Hindlimb muscle (tissue), 1 donor: Measurements from ENCODE around the gene EHBP1L1. TPM values are rescaled to one million over a fixed set of nuclear protein-coding genes. Genes with fewer than 3 reads are reported as not detected.
A peak's percentile ranks its signal among the peaks of the same experiment; 100 is the strongest.

Source experiments
- DNase-seq: peaks from one replicate; pipeline ENCODE4 v3.0.0-alpha.2; 2013
- polyA plus RNA-seq: library from polyadenylated mRNA; unstranded; fragments of 120-200 nt; gene quantifications from one replicate; pipeline ENCODE4 v1.2.1, GENCODE V29; 2013; ENCODE audit not compliant: insufficient read length

Gene EHBP1L1
- polyA plus RNA-seq, 1 donor = 391 TPM

DNA sequence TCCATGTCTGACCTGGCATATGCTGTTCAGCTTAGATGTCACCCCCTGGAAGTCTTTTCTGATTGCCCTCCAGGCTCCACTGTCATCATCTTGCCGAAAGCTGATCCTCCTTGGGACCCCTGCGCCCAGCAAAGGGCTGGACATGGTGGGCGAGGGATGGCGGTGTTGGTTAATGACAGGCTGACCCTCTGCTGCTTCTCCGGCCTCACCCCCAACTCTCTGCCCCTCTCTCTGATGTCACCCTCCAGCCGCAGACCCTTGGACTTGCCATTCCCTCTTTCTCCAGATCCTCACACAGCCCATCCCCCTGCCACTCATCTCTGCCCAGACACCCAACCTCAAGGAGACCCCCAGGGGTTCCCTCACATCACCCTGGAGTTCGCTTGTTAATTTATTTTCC lies 2.3 kb downstream of the EHBP1L1 start:
- no peak for DNase-seq

DNA sequence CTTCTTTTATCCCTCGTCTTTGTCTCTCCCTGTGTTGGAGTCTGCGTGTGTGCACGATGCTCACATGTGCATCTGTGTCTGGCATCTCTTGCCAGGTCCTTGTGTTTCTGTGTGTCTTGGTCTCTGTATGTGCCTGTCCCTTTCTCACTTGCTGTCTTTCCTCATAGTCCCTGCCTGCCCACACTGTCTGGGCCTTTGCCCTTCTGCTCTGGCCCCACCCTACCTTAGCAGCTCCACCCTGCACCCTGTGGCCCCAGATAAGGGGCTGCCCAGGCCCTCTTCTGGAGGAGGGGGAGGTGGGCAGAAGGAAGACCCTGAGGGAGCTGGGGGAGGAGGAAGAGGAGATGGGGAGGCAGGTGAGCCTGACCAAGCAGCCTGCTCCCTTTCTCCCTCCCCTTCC lies 2.8 kb downstream of the EHBP1L1 start:
- DNase-seq = no peak

DNA sequence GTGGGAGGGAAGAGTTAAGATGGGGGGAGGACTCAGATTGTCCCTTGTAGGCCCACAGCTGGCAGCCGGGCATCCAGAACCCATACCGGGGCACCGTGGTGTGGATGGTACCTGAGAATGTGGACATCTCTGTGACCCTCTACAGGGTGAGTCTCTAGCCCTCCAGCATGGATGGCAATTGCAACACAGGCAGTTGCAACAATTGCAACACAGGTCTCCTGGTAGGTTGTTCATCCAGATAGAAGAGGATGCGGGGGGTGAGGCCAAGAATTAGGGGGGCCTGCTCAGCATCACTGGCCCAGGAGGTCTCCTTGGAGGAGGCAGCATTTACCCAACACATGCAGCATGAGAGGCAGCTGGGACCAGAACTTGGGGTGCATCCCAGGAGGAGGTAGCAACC lies 3.4 kb downstream of the EHBP1L1 start:
- DNase-seq = no peak

DNA sequence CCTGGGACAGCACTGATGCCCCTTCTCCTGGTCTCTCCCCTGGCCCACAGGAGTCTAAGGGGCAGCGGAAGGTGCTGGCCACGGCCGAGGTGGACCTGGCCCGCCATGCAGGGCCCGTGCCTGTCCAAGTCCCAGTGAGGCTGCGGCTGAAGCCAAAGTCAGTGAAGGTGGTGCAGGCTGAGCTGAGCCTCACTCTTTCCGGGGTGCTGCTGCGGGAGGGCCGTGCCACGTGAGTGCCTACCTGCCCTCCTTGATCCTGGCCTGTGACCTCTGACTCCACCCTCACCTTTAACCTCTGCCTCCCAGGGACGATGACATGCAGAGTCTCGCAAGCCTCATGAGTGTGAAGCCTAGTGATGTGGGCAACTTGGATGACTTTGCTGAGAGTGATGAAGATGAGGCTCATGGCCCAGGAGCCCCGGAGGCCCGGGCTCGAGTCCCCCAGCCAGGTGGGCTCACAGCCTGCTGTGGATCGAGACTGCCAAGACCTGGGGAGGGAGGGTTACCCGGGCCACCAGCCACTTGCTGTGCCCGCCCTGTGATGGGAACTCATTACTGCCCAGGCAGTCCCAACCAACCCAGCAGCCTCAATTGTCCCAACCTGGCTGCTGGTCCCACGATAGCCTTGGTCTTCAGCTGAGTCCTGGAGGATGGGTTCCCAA lies 4.3 kb downstream of the EHBP1L1 start:
- no peak for DNase-seq

DNA sequence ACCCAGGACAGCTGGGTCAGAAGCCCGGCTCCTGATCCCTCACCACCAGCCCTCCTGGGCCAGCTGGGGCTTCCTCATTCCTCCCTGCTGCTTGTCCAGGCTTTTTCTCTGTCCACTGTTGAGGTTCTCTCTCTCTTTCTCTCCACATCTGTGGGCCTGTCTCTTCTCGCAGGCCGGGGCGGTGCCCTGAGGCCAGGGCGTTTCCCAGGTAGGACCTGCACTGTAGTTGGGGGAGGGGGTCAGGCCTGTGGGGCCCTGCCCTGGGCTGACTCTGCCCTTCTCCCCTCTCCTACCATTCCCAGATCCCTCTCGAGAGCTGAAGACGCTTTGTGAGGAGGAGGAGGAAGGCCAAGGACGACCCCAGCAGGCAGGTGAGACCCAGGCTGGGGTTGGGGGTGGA lies 4.9 kb downstream of the EHBP1L1 start:
- DNase-seq = no peak

DNA sequence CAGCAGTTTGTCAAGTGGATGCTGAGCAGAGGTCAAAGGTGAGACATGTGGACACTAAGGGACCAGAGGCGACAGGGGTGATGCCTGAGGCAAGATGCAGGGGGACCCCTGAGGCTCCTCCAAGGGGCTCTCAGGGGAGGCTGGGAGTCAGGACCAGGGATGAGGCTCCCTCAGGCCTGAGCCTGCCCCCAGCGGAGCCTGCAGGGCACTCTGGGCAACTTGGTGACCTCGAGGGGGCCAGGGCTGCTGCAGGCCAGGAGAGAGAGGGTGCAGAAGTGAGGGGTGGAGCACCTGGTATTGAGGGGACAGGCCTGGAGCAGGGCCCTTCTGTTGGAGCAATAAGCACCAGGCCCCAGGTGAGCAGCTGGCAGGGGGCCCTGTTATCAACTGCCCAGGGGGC lies 6.1 kb downstream of the EHBP1L1 start:
- DNase-seq = no peak

DNA sequence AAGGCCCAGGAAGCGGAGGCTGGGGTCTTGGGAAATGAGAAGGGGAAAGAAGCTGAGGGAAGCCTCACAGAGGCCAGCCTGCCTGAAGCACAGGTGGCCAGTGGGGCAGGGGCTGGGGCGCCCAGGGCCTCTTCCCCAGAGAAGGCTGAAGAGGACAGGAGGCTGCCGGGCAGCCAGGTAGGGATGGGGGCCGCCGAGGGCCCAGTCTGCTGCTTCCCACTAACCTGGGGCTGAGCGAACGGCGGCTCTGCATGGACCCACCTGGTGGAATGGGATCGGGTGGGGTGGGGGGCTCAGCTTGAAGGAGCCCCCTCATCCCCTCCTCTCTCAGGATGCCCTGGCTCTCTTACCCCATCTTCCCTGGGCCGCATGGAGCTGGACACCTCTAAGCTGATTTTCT lies 7.7 kb downstream of the EHBP1L1 start:
- no peak for DNase-seq

DNA sequence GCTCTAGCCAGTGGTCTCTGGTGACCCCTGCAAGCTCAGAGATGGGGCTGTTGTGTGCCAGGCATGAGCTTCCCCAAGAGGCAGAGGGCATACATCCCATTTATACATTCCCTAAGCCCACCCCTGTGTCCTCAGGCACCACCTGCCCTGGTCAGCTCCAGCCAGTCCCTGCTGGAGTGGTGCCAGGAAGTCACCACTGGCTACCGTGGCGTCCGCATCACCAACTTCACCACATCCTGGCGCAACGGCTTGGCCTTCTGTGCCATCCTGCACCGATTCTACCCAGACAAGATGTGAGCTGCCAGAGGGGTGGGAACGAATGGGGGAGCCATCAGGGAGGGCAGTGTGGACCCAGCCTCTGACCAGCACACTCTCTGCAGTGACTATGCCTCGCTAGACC lies 8.3 kb downstream of the EHBP1L1 start:
- no peak for DNase-seq

DNA sequence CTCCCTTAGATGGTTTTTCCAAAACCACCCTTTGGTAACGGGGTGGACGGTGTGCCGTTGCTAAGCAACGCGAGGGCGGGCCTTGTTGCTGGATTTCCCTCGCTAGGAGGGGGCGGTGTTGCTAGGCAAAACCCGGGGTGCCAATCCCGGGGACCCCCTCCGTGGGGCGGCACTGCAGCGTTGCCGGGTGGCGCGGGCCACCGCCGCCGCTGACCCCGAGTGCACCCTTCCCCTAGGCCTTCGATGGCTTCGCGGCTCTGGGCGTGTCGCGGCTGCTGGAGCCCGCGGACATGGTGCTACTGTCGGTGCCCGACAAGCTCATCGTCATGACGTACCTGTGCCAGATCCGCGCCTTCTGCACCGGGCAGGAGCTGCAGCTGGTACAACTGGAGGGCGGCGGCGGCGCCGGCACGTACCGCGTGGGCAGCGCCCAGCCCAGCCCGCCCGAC lies 8.9 kb downstream of the EHBP1L1 start:
- no peak for DNase-seq

DNA sequence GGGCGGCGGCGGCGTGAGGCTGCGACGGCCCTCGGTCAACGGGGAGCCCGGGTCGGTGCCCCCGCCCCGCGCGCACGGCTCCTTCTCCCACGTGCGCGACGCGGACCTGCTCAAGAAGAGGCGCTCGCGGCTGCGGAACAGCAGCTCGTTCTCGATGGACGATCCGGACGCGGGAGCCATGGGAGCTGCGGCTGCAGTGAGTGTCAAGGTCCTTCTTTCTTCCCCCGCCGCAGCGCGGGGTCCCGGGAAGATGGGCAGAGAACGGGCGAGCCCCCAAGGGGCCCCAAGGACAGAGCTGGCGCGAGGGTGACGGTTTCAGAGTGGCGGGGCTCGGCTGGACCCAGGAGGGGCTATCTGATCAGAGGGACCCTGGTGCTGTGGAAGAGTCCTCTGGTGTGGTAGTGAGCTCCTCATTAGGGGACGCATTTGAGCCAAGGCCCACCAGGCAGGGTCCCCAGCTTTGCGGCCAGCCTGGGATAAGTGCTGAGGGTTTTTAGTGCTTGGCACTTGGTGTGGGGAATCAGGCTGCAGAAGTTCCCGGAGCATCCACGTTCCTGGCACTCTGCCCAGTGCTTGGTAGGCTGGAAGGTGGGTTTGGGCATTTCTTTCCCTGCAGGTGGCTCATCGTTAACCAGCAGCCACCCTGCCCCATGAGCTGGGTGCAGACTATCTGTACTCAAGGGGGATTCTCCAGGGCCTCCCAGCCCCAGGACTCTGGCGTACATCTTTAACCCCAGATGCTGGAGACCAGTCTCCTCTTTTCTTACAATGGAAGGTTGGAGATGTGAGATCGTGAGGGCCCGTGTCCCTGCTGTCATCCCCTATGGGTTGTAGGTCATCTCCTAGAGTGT lies 9.8 kb downstream of the EHBP1L1 start:
- no peak for DNase-seq

DNA sequence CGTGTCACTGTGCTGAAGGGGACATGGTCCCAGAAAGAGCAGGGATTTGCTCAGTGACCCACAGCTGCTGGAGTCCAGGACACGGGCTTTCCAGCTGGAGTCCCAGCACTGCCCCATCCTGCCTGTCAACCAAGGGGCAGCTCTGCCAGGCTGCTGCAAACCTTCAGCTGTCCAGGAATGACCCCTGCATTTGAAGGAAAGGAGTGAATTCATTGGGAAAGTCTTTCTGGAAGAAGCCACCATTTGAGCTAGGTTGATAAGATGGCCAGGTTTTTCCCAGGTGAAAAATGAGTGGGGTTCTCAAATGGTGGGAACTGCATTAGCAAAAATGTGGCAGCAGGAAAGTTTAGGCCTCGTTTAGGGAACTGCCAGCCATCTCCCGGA lies 10.4 kb downstream of the EHBP1L1 start:
- no peak for DNase-seq

DNA sequence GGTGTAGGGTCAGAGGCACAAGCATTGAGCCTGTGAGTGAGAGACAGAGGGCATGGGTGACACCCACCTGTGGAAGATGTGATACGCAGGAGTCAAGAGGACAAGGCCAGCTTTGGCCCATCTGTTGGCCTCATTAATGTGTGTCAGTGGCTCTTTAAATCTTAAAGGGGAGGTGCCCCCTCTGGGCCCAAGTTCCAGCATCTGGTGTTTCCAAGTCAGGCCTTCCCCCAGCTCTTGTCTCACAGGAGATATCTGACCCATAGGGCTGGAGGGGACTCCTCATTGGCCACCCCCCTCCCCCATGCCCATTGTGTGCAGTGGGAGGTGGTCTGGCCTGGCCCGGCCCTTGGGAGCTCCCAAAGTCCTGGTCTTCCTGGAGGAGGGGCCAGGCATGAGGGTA lies 10.8 kb downstream of the EHBP1L1 start:
- DNase-seq = no peak

DNA sequence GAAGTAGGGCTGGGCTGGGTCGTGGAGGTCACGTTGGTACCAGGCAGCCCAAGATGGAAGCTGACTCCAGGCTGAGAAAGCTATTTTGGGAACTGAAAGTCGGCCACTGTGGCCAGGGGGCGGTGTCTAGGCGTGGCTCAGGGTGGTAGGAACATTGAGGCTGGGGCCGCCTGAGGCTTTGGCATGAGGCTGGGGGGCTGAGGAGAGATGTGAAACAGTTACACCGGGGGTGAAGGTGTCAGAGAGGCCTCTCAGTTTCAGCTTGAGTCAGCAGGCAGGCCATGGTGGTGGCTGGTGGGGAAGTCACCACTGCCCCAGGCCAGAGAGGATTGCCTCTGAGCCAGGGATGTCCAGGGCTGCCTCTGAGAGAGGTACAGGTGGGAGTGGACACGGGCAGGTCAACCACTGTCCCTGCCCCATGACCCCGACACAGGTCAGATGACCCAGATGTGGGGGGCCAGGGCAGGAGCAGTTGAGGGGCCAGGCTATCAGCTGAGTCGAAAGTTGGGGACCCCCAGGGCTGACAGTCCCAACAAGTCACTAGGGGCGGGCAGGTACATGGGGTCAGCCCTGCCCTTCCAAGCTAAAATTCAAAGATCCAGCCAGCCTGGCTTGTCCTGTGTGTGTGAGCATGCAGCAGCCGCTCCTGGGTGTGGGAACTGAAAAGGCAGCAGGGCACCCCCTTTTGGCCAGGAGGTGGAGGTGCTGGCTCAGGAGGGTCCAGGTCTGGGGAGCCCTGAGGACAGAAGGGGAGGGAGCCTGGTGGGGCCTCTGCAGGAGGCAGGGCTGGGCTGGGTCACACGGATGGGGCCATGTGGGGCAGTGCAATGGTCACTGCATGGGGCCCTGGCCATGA lies 12.6 kb downstream of the EHBP1L1 start:
- DNase-seq = no peak

DNA sequence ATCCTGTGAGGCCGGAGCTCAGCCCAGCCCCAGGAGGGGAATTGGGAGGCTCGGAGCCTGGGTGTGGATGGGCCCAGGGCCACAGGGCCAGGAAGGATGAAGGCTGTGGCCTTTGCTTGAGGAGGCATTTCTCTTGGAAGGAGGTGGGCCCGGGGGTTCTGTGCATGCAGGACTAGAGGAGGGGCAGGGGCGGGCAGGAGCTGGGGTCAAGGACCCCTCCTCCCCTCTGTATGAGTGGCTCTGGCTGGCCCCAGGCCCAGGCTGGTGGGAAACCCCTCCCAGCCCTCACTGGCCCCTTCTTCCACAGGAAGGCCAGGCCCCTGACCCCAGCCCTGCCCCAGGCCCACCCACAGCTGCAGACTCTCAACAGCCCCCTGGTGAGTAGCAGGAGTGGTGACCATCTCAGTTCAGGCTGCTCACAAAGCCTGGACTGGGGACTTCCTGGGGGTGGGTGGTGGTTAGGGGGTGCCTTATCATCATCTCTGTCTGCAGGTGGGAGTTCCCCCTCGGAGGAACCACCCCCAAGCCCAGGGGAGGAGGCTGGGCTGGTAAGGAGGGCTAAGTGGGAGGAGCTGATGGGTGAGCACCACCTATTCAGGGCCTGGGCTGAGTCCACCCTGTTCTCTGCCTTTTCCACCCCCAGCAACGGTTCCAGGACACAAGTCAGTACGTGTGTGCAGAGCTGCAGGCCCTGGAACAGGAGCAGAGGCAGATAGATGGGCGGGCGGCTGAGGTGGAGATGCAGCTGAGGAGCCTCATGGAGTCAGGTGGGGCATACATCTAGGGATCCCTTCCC lies 13.8 kb downstream of the EHBP1L1 start:
- no peak for DNase-seq

DNA sequence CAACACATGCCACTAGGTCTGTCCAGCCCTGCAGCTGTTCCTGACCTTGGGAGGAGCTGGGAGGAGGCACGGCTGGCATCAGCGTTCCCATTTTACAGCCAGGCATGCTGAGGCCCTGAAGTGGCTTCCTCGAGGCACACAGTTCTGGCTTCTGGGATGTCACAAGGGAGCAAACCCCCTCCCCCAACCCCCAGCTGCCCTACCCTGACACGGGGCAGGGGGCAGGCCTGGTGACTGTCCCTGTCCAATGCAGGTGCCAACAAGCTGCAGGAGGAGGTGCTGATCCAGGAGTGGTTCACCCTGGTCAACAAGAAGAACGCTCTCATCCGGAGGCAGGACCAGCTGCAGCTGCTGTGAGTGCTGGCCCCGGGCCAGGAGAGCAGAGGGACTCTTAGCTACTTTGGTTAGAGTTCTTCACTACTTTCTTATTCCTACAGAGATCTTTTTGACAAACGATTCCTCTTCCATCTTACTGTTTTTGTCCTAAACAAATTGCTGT lies 14.4 kb downstream of the EHBP1L1 start:
- DNase-seq = peak; percentile 82

DNA sequence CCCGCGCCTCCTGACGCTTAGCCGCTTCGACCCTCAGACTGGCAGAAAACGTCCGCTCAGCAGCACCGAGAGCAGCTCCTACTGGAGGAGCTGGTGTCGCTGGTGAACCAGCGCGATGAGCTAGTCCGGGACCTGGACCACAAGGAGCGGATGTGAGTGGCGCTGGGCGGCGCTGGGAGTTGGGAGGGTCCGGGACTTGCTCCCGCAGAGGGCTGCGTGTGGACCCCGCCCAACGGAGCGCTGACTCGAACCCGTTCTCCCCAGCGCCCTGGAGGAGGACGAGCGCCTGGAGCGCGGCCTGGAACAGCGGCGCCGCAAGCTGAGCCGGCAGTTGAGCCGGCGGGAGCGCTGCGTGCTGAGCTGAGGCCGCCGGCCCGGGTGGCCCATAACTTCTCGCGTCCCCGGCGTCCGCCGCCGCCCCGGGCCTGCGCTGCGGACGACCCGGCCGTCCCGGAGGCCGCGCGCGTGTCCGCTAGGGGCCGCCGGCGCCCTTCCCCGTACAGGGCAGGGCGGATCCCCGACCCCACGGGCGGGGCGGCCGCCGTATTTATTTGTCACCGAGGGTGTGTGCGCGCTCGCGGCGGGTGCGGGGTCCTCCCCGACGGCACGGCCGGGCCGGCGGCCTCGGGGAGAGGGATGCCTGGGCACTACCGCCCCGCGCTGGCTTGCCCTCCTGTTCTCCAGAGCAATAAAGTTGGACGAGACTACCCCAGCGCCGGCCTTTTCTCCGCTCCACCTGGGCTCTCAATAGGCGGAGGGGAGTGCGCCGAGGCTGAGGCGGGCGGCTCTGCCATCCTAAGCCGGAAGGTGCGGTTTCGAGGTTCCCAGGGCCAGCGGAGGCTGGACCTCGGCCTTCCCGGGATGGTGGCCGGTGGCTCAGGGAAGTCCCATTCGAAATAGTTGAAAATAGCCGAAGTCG lies 16.3 kb downstream of the EHBP1L1 start:
- DNase-seq = no peak

DNA sequence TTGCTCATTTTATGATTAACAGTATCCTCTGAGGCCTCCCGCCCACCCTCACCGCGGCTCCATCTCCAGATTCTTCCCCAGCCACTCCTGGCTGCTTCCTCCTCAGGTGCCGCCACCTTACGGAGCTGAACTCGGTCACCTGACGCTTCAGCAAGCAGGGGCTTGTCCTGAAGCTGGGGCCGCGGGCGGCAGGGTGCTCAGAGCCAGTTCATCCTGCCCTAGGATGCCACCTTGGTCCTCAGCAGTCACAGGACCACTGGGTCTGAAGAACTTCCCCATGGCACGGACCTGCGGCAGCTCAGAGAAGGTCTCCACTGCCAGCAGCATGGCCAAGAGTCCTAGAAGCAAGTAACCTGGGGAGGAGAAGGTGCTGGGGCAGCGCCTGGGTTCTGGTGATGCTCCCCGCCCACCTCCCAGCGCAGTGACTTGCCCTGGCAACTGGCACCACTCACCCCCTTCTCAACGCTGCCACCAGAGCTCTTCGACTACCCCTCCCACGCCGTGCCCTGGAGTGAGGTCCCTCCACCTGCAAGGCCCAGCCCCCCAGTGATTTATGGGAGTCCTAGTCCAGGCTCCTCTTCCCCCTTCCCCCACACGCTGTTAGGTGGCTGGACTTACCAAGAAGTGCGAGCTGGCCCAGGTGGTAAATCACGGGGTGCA lies 17.1 kb downstream of the EHBP1L1 start:
- DNase-seq = no peak

DNA sequence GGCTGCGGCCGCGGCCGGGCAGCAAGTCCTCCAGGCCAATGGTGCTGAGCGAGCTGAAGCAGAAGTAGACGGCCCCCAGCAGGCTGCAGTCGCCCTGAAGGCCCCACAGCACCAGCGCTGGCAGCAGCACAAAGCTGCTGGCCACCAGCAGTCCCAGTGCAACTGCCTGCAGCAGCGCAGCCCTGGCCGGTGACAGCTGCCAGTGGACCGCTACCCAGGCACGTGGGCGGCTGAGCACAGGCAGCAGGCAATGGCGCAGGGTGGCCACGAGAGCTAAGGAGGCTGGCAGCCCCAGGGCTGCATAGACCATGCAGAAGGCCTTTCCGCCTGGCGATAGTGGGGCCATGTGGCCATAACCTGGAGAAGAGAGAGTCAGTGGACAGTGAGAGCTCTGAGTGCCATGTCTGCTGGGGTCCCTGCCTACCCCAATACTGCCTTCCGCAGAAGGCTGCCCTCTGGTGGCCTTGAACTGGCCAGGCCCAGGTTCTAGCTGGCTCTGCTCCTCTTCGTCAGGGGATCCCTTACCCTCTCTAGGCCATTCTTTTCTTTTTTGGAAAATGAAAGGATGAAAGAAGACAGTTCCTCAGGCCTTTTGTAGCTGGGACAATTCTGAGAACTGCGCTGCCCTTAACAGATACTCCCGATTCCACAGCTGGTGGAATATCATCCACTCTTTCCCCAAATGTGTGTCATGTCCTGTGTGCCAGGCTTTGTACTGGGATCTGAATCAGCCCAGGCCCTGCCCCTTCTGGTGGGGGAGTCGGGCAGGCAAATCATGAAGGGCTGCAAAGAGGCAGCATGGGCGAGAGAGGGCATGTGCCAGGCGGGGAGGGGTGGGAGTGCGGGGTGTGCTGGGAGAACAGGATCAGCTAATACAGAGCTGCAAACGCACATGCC lies 17.9 kb downstream of the EHBP1L1 start:
- no peak for DNase-seq

DNA sequence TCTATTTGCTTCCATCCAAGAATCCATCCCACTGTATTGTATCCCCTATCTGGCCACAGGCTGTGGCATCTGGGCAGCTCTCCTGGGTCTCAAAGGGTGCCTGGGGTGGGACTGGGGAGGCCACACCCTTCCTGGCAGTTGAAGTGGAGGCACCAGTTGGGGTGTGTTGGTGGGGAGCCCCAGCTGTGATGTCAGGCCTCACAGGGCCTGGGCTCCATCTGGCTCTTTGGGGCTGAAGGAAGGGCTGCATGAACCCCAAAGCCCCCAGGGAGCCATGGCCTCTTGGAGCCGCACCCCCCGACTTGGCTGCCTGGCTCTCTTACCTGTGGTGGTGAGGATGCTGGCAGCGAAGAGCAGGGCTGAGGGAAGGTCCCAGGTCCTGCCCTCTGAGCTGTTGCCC lies 19.3 kb downstream of the EHBP1L1 start:
- DNase-seq = no peak
